ENCODE data around the gene SDHC. TPM values are rescaled to one million over a fixed set of nuclear protein-coding genes. Genes with fewer than 3 reads are reported as not detected.

Gene SDHC
- 100 to 1,000 TPM; 113 to 127 TPM for total RNA-seq
- 100 to 1,000 TPM; 212 to 297 (median 217) TPM for polyA plus RNA-seq
- 18.7 to 25.6 (median 20.5) reads per million in 6 experiments for total RNA-seq

GRCh38 chr1:161314201-161314981 is at the start of gene SDHC:
SDHC (plus strand) TSS chr1:161314381; CDS start chr1:161314406, 25 bp downstream.
- Mint-ChIP-seq H3K27me3 (no peaks in the 10 kb centered on the region), H3K36me3 (peaks cover 0 to 8% (median 2%) of the 10 kb centered on the region in 3 donors), H3K4me3 (peak within 1 kb of the TSS; percentile 96 to 99 (median 98)), H3K27ac (peak within 1 kb of the TSS; percentile 98 to 100 (median 99)), H3K9me3 (no peaks in the 10 kb centered on the region), H3K4me1 (peaks cover 11 to 29% (median 26%) of the 10 kb centered on the region in 4 donors)
- ATAC-seq (peak; percentile 98 to 99), DNase-seq (peak; percentile 88 to 95 (median 90))
- POLR2A ChIA-PET, result interaction anchor here (0.8 to 2.5 kb wide), 16 partner anchors 8 to 148 kb away, joined by 3 to 28 read pairs (median 5); partner anchors contain the start of genes APOA2, FCER1G, NDUFS2 and PPOX

GRCh38 chr1:161265305-161265704 is 48.9 kb upstream of the SDHC start:
- POLR2A ChIA-PET, result interaction anchor here (0.6 kb wide), 1 partner anchor 119 kb away, joined by 3 read pairs; no protein-coding TSS in a partner anchor
- ATAC-seq (no peak), DNase-seq (no peak)
- Mint-ChIP-seq H3K36me3 (no peaks in the 10 kb centered on the region), H3K27me3 (peaks cover 11 to 47% (median 26%) of the 10 kb centered on the region in 5 donors), H3K4me1 (peaks cover under 1 to 14% (median 9%) of the 10 kb centered on the region in 4 donors), H3K9me3 (no peaks in the 10 kb centered on the region), H3K27ac (no peak overlapping the region), H3K4me3 (no peak overlapping the region)

GRCh38 chr1:161266202-161266601 is 48.0 kb upstream of the SDHC start:
- Mint-ChIP-seq H3K9me3 (no peaks in the 10 kb centered on the region), H3K27ac (no peak overlapping the region), H3K4me1 (peaks cover 0 to 11% (median 3%) of the 10 kb centered on the region in 4 donors), H3K36me3 (no peaks in the 10 kb centered on the region), H3K27me3 (peaks cover 10 to 38% (median 20%) of the 10 kb centered on the region in 5 donors), H3K4me3 (no peak overlapping the region)
- POLR2A ChIA-PET, result no interaction called here
- DNase-seq, result no peak
- ATAC-seq, result no peak

GRCh38 chr1:161266836-161267235 is 47.3 kb upstream of the SDHC start:
- H3K27ac Mint-ChIP-seq, result no peak overlapping the region
- H3K4me3 Mint-ChIP-seq, result no peak overlapping the region
- no peak for DNase-seq
- no peaks in the 10 kb centered on the region for H3K36me3 Mint-ChIP-seq
- peaks cover 7 to 32% (median 14%) of the 10 kb centered on the region in 5 donors for H3K27me3 Mint-ChIP-seq
- H3K4me1 Mint-ChIP-seq, result peaks cover 0 to 8% (median 0%) of the 10 kb centered on the region in 4 donors
- no peaks in the 10 kb centered on the region for H3K9me3 Mint-ChIP-seq
- ATAC-seq, result no peak
- POLR2A ChIA-PET, result no interaction called here

- H3K4me3 Mint-ChIP-seq, result no peak overlapping the region
- H3K36me3 Mint-ChIP-seq, result no peaks in the 10 kb centered on the region
- ATAC-seq (no peak), DNase-seq (no peak)
- peaks cover 5 to 27% (median 12%) of the 10 kb centered on the region in 5 donors for H3K27me3 Mint-ChIP-seq
- H3K9me3 Mint-ChIP-seq, result no peaks in the 10 kb centered on the region
- H3K4me1 Mint-ChIP-seq, result peaks cover 0 to 8% (median 0%) of the 10 kb centered on the region in 4 donors
- no peak overlapping the region for H3K27ac Mint-ChIP-seq
- POLR2A ChIA-PET, result no interaction called here
Observed at GRCh38 chr1:161267321-161267720, 46.9 kb upstream of the SDHC start.

- Mint-ChIP-seq H3K4me1 (peaks cover 0 to 1% (median 0%) of the 10 kb centered on the region in 4 donors), H3K27ac (no peak overlapping the region), H3K9me3 (no peaks in the 10 kb centered on the region), H3K36me3 (no peaks in the 10 kb centered on the region), H3K27me3 (peaks cover 0 to 17% (median 12%) of the 10 kb centered on the region in 5 donors), H3K4me3 (no peak overlapping the region)
- POLR2A ChIA-PET, result no interaction called here
- DNase-seq (no peak), ATAC-seq (no peak)
Observed at GRCh38 chr1:161273402-161273801, 40.8 kb upstream of the SDHC start.

GRCh38 chr1:161274874-161275273 is 39.3 kb upstream of the SDHC start:
- Mint-ChIP-seq H3K27me3 (peaks cover 0 to 17% (median 12%) of the 10 kb centered on the region in 5 donors), H3K4me1 (peaks cover 0 to 1% (median 0%) of the 10 kb centered on the region in 4 donors), H3K36me3 (peaks cover 0 to 4% (median 0%) of the 10 kb centered on the region in 3 donors), H3K9me3 (no peaks in the 10 kb centered on the region), H3K4me3 (no peak overlapping the region), H3K27ac (peak overlapping the region in 1 of 10 donors; percentile 53)
- no peak for DNase-seq
- no peak for ATAC-seq
- POLR2A ChIA-PET, result no interaction called here

- H3K27ac Mint-ChIP-seq, result no peak overlapping the region
- DNase-seq (no peak), ATAC-seq (no peak)
- peaks cover 0 to 5% (median 0%) of the 10 kb centered on the region in 4 donors for H3K4me1 Mint-ChIP-seq
- peaks cover 0 to 10% (median 9%) of the 10 kb centered on the region in 3 donors for H3K36me3 Mint-ChIP-seq
- H3K9me3 Mint-ChIP-seq, result no peaks in the 10 kb centered on the region
- H3K4me3 Mint-ChIP-seq, result no peak overlapping the region
- POLR2A ChIA-PET, result interaction anchor here (1.0 kb wide), 1 partner anchor 12 kb away, joined by 4 read pairs; no protein-coding TSS in a partner anchor
- H3K27me3 Mint-ChIP-seq, result peaks cover 0 to 8% (median 5%) of the 10 kb centered on the region in 5 donors
Observed at GRCh38 chr1:161282991-161283390, 31.2 kb upstream of the SDHC start.

GRCh38 chr1:161285113-161285512 is 29.1 kb upstream of the SDHC start:
- Mint-ChIP-seq H3K4me3 (no peak overlapping the region), H3K9me3 (no peaks in the 10 kb centered on the region), H3K27me3 (peaks cover 0 to 8% (median 4%) of the 10 kb centered on the region in 5 donors), H3K27ac (no peak overlapping the region), H3K36me3 (peaks cover 0 to 8% (median 7%) of the 10 kb centered on the region in 3 donors), H3K4me1 (peaks cover 0 to 5% (median 0%) of the 10 kb centered on the region in 4 donors)
- DNase-seq (no peak), ATAC-seq (no peak)
- POLR2A ChIA-PET, result no interaction called here

- Mint-ChIP-seq H3K27me3 (peaks cover 0 to 8% (median 2%) of the 10 kb centered on the region in 5 donors), H3K36me3 (peaks cover 0 to 5% (median 4%) of the 10 kb centered on the region in 3 donors), H3K9me3 (no peaks in the 10 kb centered on the region), H3K4me3 (no peak overlapping the region), H3K27ac (peak overlapping the region in 2 of 10 donors; percentile 20 to 84), H3K4me1 (peaks cover 0 to 5% (median 0%) of the 10 kb centered on the region in 4 donors)
- DNase-seq (no peak), ATAC-seq (no peak)
- POLR2A ChIA-PET, result no interaction called here
Observed at GRCh38 chr1:161285521-161285920, 28.7 kb upstream of the SDHC start.

GRCh38 chr1:161287482-161288054 is 26.6 kb upstream of the SDHC start:
- H3K27ac Mint-ChIP-seq, result no peak overlapping the region
- peaks cover 0 to 7% (median 4%) of the 10 kb centered on the region in 3 donors for H3K36me3 Mint-ChIP-seq
- peaks cover 0 to 8% (median 2%) of the 10 kb centered on the region in 5 donors for H3K27me3 Mint-ChIP-seq
- peaks cover 2 to 8% (median 4%) of the 10 kb centered on the region in 4 donors for H3K4me1 Mint-ChIP-seq
- POLR2A ChIA-PET, result no interaction called here
- no peaks in the 10 kb centered on the region for H3K9me3 Mint-ChIP-seq
- DNase-seq, result no peak
- H3K4me3 Mint-ChIP-seq, result no peak overlapping the region
- ATAC-seq, result no peak

GRCh38 chr1:161290779-161291178 is 23.4 kb upstream of the SDHC start:
- H3K4me3 Mint-ChIP-seq, result no peak overlapping the region
- no peak for ATAC-seq
- peaks cover 2 to 6% (median 4%) of the 10 kb centered on the region in 4 donors for H3K4me1 Mint-ChIP-seq
- no peak for DNase-seq
- peaks cover 0 to 2% (median 2%) of the 10 kb centered on the region in 3 donors for H3K36me3 Mint-ChIP-seq
- no peaks in the 10 kb centered on the region for H3K9me3 Mint-ChIP-seq
- POLR2A ChIA-PET, result interaction anchor here (0.6 to 1.5 kb wide), 8 partner anchors 15 to 264 kb away, joined by 3 to 15 read pairs (median 3); partner anchors contain the start of genes SDHC and TOMM40L
- H3K27ac Mint-ChIP-seq, result peak overlapping the region in 1 of 10 donors; percentile 60
- no peaks in the 10 kb centered on the region for H3K27me3 Mint-ChIP-seq
